ENCODE results near the gene LMBR1L.
"Not testable (repeated sequence)": the region's sequence is repeated elsewhere in the genome, so short reads cannot be mapped to it uniquely, and the experiment has no call there.

Gene LMBR1L

DNA sequence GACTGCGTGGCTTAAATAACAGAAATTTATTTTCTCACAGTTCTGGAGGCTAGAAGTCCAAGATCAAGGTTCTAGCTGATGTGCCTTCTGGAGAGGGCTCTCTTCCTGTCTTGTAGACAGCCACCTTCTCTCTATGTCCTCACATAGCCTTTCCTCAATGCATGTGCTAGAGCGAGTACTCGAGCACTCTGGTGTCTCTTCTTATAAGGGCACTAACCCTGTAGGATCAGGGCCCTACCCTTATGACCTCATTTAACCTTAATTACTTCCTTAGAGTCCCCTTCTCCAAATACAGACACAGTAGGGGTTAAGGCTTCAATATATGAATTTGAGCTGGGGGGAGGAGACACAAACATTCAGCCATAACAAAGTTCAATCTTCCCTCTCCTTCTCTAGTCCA lies 26.2 kb downstream of the LMBR1L start:
- DNase-seq: no peak

DNA sequence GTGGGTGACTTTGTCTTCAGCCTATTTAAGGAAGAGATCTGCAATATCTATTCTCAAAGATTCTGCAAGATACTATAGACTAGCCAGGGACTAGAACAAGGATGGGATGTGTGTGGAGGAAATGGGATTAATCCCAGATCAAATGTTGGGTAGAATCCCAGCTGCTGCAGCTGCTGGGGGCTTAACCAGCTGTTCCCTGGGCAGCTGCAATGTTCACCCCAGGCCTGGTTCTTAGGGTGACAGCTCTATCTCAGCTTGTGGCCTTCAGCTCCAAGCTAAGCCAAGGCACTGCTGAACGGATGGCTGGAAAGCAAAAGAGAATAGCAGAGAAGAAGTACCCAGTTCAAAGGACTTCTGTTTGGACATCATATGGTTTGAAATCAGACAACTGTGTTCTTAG lies 30.9 kb downstream of the LMBR1L start:
- DNase-seq: no peak

DNA sequence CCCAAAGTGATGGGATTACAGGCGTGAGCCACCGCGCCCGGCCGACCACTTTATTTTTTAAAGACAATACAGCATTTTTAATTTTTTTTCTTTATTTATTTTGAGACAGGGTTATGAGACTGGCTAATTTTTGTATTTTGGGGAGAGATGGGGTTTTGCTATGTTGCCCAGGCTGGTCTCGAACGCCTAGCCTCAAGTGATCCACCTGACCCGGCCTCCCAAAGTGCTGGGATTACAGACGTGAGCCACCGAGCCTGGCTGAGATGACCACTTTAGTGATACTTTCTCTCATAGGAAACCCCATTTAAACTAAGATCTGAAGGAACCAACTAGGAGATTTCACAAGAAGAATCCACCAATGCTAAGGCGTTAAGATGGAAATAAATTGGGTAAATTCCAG lies 39.7 kb downstream of the LMBR1L start:
- no peak for DNase-seq

DNA sequence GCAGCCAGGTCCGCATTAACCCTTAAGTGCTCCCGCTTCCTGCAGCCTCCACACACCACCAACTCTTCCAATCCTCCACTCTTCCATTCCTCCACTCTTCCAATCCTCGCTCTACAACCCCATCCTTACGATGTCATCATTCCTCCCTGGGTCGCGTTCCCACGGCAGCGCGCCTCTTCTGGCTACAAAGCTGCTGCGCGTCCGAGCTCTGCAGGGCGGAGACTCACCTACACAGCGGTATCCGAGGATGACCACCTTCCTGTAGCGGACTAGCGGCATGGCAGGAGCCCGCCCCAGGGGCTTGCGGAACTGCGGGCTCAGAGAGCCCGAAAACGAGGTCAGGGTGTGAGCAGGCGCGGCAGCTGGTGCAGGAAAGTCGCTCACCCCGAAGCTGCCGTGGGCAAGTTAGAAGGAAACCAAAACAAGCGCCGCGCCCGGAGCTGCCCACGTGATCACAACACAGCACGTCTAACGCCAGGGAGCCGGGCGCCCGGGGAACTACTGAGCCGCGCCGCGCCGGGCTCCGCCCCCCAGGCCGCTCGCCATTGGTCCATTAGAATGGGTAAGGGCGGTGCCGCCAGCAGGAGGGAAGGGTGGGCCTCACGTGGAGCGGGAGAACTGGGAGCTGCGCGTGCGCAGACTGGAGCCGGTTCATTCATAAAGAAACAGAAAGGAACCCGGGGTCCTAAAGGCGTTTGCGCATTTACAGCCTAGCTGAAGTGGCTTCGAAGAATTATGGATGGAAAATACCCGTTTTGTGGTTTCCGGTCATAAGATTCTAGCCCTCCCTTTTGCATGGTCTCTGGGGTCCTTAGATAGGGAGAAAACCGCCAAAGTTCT lies 40.9 kb downstream of the LMBR1L start, which contains the start of gene RHEBL1:
RHEBL1 (minus strand) TSS at position 473 of the 840 bp plus-strand sequence; CDS start at position 279, 194 bp downstream.
- DNase-seq: peak; percentile 98

DNA sequence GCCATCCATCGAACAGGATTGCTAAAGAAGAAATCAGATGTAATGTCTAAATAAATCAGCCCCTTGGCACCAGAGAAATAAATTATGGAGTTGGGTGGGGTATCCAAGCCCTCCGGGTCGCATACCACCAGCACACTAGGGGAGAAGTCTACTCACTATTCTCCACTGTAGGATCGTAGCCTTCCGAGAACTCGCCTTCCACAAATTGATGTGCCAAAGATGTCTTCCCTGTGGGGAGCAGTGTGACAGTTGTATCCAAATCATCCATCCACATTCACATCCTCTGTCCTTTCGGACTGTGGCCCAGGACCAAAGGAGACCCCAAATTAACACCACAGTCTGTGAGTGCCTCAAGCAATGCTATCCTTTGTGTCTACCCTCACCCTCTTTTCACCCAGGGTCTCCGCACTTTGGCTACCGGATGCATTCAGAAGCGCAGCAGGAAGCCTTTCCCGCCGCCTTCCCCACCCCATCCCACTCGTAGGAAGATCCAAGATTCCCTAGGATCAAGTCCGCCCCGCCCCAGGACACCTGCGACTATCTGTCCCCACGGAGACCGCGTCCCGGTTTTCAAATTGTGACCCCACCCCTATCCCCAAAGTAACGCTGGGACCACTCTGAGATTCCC lies 41.7 kb downstream of the LMBR1L start:
- peak; percentile 44 for DNase-seq

DNA sequence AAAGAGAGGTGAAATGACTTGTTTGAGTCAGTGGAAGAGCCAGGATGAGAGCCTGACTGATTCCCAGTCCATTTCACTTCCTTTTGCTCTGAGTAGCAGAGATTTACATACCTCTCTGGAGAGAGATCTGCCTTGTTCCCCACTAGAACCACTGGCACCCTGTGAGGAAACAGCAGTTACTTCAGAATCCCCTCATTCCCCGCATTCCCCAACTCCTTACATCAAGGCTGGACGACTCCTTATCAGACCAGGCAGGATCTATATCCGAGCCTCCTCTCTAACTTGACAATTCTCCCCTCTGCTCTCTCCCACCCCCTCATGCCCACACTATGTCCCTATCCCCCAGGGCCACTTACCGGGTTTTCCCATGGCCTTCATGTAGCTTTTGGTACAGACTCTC lies 44.5 kb downstream of the LMBR1L start:
- DNase-seq: no peak

DNA sequence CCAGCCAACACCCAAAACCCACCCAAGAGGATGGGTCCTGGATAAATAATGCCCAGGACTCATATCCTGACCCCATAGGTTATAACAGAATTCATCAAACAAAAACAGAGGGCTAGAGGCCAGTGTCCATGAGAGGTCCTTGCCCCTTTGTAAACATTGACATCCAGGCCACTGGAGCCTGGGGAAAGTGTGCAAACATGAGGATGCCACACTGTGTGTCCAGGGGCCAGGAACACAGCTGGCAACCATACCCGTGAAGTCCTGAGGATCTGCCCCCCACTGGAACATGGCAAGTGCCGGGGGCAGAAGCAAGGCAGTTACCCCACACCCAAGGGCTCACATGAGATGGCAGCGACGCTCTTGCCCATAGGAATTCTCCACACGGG lies 45.9 kb downstream of the LMBR1L start:
- DNase-seq: no peak

DNA sequence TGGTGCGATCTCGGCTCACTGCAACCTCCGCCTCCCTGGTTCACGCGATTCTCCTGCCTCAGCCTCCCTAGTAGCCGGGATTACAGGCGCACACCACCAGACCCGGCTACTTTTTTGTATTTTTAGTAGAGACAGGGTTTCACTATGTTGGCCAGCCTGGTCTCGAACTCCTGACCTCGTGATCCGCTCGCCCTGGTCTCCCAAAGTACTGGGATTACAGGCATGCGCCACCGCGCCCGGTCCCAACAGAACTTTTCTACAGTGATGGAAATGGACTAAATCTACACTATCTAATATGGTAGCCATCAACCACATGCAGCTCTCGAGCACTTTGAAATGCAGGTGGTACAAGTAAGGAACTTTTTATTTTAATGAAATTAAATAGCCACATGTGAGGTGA lies 48.7 kb downstream of the LMBR1L start:
- DNase-seq: not testable (repeated sequence)

DNA sequence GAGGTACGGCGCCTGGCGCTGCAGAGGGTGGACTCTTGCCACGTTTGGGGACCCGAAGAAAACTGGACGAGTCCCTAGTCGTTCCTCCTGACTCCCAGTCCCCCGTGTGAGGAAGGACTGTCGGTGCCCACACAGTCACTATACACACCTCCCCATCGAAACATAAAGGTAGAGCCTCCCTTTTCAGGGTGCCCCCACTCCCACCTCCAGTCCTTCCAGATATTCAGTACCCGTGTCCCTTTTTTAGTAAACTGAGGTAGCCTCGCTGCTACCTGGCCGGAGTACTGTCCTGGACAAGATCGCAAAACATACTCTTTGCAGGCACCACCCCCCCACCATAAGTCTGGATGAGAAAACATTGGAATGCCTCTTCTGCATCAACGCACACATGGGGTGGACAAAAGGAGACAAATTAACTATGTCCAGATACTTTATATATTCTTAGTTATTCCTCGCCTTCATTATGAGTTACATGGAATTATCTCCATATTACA lies 49.4 kb downstream of the LMBR1L start:
- peak; percentile 9 for DNase-seq

DNA sequence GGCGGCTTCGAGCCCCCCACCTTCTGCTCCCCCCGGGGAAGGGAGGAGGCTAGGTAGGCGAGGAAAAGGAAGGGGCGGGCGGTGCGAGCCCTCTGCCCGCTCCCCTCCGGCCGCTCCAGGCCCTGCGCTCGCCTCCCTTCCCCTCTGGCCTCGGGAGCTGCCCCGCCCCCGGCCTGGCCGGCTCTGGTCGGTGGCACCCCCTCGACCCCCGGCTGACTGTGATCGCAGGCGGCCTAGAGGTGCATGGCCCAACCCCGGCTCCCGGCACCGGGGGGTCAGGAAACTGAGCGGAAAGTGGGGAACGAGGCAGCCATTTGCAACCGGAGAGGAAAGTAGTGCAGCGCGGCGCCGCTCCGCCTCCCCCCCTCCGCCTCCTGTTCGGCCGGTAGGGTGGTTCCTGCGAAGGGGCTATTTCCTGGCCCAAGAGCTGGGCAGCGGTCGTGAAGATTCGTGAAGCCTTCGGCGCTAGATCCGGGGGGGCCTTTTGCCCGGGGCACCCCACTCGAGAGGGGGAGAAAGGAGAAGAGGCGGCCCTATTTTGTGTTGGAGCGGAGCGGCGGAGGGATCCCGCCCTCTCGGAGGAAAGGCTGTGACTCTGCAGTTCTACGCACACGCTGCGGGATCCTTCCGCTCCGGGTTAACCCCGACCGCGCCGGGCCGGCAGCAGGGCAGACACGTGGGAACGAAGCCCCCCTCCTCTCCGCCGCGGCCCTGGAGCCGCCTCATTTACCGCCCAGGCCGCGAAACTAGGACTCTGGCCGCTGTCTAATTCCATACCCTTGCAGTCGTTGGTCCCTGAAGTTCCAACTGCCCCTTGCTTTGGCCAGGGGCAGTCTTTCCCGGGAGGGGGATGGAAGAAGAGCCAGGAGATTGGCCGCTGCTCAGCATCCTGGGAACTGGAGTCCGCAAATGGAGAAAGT lies 50.1 kb downstream of the LMBR1L start, which contains the start of gene KMT2D:
KMT2D (minus strand) TSS at position 558 of the 920 bp plus-strand sequence. CDS start 5,470 bp downstream, outside the sequence.
- DNase-seq: peak; percentile 94

DNA sequence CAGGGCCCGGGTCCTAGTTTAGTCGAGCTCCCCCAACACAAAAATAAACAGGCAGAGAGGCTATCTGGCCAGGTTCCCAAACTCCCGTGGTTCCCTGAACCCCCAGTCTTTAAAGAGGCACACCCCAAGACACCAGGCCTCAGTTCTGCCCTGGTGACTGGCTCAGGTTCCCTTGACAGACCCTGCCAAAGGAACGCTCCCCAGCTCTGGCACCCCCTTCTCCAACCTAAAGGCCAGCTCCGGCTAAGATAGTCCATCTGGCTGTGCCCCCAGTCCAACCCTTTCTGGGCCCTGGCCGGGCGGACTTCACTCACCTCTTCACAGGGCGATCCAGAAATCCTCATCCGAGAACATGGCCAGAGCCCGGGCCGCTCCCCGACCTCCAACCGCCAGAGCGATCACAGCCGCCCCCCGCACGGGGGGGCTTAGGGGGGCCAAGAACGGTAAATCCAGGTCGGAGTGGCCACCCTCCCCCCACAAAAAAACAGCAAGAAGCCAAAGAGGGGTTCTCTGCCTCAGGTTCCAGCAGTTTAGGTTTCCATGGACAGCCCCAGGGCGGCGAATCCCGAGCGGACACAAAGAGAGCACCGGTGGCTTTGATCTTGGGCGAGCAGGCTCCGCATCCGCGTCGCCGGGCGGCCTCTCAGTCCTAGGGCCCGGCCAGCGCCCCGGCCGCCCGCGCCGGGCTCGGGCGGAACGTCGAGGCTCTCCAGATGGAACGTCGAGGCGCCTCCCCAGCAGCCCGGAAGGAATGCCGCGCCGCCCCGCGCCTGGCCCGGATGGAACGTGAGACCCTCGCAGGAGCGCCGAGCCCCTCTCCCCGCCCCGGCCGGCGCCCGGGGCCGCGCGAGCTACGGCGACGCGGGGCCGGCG lies 51.1 kb downstream of the LMBR1L start:
- DNase-seq: peak; percentile 18

DNA sequence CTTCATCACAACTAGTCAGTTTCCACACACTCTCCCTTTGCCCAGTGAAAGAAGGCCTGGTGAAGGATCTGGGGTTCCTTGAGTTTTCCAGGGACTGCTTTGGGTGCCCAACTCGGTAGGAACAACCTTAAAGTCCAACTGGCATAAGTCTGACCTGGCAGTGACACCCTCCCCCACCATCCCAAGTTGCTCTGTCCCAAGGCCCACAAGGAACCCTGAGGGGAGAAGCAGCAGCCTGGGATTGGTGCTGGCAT lies 51.7 kb downstream of the LMBR1L start:
- DNase-seq: peak; percentile 9

DNA sequence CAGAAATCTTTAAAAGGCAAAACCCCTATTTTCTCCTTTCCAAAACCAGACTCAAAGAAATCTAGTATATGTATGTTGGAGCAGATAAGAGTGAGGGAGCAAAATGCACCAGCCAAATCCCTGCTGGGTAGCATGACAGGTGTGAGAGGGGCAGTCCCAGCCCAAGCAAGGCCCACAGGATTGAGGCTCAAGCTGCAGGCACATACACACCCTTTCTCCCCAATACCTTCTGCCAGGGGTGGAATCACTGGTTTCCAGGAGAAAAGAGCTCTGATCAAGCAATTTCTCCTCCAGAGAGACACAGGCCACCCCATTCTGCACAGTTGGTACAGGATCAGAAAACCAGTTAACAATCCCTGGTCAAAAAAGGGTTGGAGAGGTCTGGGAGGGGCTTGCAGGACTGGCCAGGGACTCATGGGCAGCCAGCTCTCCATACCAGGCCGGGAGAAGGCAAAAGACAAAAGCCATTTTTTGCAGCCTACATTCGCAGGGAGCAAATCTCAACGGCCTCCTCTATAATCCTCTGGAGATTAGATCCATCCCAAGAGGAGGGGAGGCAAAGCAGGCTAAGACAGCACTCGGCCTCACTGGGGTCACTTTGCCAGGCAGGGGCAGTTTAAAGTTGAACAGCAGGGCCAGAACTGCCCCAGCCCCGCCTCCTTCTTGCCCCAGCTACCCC lies 52.1 kb downstream of the LMBR1L start:
- peak; percentile 10 for DNase-seq

DNA sequence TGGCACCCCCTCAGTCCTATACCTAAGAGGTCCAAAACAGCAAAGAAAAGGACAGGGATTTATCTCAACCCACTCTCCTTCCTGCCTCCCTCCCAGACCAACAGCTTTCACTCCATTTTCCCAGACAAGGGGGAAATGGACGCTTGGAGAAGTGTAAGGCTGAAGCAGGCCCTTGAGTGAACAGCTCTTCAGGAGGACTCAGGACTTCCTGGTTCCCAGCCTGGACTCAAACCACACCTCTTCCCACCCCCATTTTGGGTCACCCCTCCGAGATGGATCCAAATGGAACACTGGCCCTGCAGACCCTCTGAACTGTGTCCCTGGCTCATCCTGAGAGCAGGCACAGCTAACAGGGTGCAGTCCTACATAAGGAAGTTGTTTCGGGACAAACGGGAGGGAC lies 52.8 kb downstream of the LMBR1L start:
- DNase-seq: peak; percentile 15

DNA sequence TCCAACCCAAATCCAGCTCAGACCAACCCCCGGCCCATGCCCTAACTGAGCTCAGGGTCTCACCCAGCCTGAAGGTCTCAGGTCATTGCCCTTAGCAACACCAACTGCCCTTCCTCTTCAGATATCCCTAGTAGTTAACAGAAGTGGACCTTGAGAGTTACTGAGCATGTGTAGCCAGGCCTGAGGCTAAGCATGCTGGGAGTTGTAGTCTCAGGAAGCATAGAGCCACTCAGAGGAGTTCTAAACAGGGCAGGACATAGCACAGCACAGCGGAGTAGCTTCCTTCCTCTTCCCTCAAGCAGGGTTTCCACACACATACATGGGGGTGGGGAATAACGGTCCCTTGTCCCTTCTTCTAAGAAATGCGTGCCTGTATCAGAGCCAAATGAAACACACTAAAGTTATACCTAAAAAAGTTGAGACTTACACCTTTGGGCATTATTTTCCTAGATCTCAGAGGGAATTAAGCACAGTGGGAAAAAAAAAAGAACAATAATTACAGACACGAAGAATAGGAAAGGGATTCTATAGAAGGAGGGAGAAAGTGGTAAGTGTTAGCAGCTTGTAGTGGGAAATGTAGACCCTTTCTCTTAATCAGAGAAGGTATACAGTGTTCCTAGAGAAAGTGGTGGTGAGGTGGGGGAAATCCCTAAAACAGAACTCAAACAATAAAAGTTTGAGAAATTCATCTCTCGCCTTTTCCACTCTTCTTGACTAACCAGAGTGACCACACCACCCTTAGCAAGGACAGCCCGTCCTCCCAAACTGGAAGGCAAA lies 54.5 kb downstream of the LMBR1L start:
- peak; percentile 75 for DNase-seq

DNA sequence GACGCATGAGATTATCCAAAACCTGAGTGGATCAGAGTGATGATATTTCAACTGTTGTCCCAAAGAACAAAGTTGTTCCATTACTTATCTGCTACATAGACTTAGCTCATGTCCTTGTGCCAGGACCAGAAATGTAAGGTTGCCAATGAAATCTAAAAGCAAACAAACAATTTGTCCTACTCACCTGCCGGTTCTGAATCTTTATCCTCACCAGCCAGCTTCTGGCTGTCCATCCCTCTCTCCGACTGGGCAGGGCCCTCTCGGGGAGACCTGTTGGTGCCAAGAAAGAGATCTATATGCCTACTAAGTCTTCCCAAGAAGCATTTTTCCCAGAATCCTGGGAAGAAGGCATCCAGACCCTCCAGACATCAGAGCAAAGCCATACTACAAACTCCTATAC lies 55.6 kb downstream of the LMBR1L start:
- DNase-seq: no peak

DNA sequence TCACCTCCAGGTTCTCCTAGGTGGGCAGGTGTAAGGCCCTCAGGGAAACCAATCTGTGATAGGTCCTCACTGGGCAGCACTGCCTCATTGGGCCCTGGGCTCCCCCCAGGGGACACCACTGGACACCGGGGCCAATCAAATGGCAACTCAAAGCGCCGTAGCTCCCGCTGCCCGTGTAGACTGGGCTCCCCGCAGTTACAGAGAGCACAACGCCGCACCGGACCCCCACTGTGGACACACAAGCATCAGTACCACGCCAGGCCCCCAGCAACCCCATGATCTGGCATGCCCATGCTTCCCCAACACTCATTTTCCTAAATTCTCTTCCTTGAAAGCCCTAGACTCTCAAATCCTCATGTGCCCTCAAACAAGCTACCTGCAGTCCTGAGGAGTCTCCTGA lies 56.1 kb downstream of the LMBR1L start:
- DNase-seq: no peak

DNA sequence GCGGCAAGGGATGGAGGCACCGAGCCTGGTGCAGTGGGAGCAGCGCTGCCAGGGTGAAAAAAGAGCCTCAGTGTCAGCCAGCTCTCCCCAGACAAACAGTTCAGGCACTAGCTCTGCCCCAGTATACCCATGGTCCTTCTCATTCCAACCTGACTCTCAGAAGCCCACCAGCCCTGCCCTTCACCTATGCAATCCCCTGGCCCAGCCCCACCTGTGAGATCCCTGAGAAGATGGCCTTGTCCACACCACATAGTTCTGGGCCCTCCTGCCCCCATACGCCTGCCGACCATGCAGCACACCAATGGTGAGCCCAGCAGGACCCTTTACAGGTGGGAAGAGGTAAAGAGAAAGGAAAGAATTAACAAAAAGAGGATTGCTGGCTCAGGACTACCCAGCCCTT lies 56.6 kb downstream of the LMBR1L start:
- DNase-seq: no peak

DNA sequence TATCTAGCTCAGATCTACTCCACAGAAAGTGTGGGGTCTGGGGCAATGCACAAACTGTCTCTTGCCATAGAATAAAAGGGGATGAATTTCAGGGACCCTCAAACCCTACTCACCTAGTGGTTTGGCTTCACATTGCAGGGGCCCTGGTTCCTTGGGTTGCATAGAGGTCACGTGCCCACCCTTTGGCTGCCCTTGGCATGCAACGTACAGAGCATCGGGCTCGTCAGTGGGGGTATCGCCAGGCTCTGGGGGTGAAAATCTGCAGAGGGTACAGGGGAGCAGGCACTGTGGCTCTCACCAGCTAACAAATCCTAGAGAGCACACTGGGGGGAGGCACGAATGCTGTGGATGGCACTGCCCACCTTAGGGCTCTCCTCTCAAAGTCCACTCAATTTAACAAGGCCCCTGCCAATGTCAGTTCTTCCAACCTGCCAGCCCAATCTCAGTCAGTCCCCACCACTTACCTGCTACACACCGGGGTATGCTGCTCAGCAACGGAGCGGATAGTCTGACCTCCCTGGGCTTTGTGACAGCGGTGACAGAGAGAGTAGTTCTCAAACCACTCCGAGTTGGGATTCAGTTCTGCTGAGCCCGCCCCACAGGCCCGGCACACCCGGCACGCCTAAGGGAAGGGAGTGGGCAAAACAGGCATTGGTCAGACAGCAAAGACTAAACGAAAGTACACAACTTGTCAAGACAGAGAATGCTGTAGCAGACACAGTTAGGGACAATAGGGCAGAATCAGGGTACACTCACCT lies 58.0 kb downstream of the LMBR1L start:
- no peak for DNase-seq

Data from EL (cell line).